Dermis blood vessel endothelial cell (primary cell): ENCODE results near the gene DAPK1. TPM values are rescaled to one million over a fixed set of nuclear protein-coding genes. Genes with fewer than 3 reads are reported as not detected.
A peak's percentile ranks its signal among the peaks of the same experiment; 100 is the strongest.
"Not testable (repeated sequence)": the region's sequence is repeated elsewhere in the genome, so short reads cannot be mapped to it uniquely, and the experiment has no call there.

Experiments used
- DNase-seq: peaks from one replicate; pipeline ENCODE4 v3.0.0; 2010
- total RNA-seq: library from RNA; depleted of rRNA; stranded (reverse); fragments of >200 nt; gene quantifications from 2 replicates; pipeline ENCODE4 v1.2.3, GENCODE V29; 2014

DAPK1 gene
- total RNA-seq, 1 donor from 2014 or later: 51.6 TPM

- DNase-seq: no peak
Observed at GRCh38 chr9:87718852-87719612, 221.4 kb downstream of the DAPK1 start.

GRCh38 chr9:87720173-87720572 is 222.5 kb downstream of the DAPK1 start:
- no peak for DNase-seq

- DNase-seq: no peak
Observed at GRCh38 chr9:87722393-87723088, 224.9 kb downstream of the DAPK1 start.

- peak; percentile 15 for DNase-seq
Observed at GRCh38 chr9:87725356-87725899, 227.8 kb downstream of the DAPK1 start.

GRCh38 chr9:87725900-87726709 is 228.4 kb downstream of the DAPK1 start, which contains the start of gene CTSL:
CTSL (plus strand) TSS chr9:87726119; CDS start chr9:87727604, 1,485 bp downstream.
- DNase-seq: peak; percentile 86

- no peak for DNase-seq
Observed at GRCh38 chr9:87729246-87729645, 231.6 kb downstream of the DAPK1 start.

GRCh38 chr9:87731321-87731720 is 233.7 kb downstream of the DAPK1 start:
- DNase-seq: no peak

- no peak for DNase-seq
Observed at GRCh38 chr9:87732344-87732743, 234.7 kb downstream of the DAPK1 start.

GRCh38 chr9:87732756-87733155 is 235.1 kb downstream of the DAPK1 start:
- DNase-seq: no peak

- no peak for DNase-seq
Observed at GRCh38 chr9:87733273-87734052, 235.8 kb downstream of the DAPK1 start.

GRCh38 chr9:87734106-87734505 is 236.4 kb downstream of the DAPK1 start:
- DNase-seq: no peak

- DNase-seq: no peak
Observed at GRCh38 chr9:87739546-87739945, 241.9 kb downstream of the DAPK1 start.

- no peak for DNase-seq
Observed at GRCh38 chr9:87740209-87740608, 242.5 kb downstream of the DAPK1 start.

GRCh38 chr9:87741326-87741725 is 243.7 kb downstream of the DAPK1 start:
- DNase-seq: no peak

GRCh38 chr9:87741891-87742290 is 244.2 kb downstream of the DAPK1 start:
- DNase-seq: no peak

- DNase-seq: no peak
Observed at GRCh38 chr9:87742813-87743428, 245.3 kb downstream of the DAPK1 start.

- not testable (repeated sequence) for DNase-seq
Observed at GRCh38 chr9:87744247-87744646, 246.6 kb downstream of the DAPK1 start.

GRCh38 chr9:87746186-87746585 is 248.5 kb downstream of the DAPK1 start:
- no peak for DNase-seq

GRCh38 chr9:87748881-87749280 is 251.2 kb downstream of the DAPK1 start:
- peak; percentile 22 for DNase-seq

- peak; percentile 35 for DNase-seq
Observed at GRCh38 chr9:87749335-87750035, 251.8 kb downstream of the DAPK1 start.

- DNase-seq: no peak
Observed at GRCh38 chr9:87750726-87751125, 253.1 kb downstream of the DAPK1 start.
